Lower leg skin (tissue), 3 donors: Measurements from ENCODE around the gene TNFSF11.

ENCODE experiments used
- CTCF ChIP-seq, 3 donors: fragments of 450-650 bp; IDR thresholded peaks; one replicate each; pipeline ENCODE4 v1.5.1; 2016; ENCODE audit warnings: antibody characterized with exemption in 3 of 3, mild to moderate bottlenecking in 3 of 3, moderate library complexity in 2 of 3
- POLR2A ChIP-seq, 2 donors: fragments of 450-650 bp; IDR thresholded peaks; one replicate each; pipeline ENCODE4 v1.6.1; 2016 to 2017; ENCODE audit warnings: antibody characterized with exemption in 2 of 2, mild to moderate bottlenecking in 1 of 2, moderate library complexity in 1 of 2

GRCh38 chr13:42643076-42643475, 69.1 kb downstream of the TNFSF11 start:
- TF ChIP-seq CTCF (IDR thresholded peaks at IDR 0.05) (no peak), POLR2A (IDR thresholded peaks at IDR 0.05) (no peak)
